PC-9 (cell line): ENCODE measurements around the gene PHC2. TPM values are rescaled to one million over a fixed set of nuclear protein-coding genes. Genes with fewer than 3 reads are reported as not detected.

Experiments used
- BruUV-seq: library from RNA; stranded (reverse); fragments of 400-500 nt; replicated peaks from 2 replicates; lab custom pipeline; 2021; lab: Mats Ljungman, UMichigan
- CTCF ChIA-PET: fragments of 300-600 bp; sonication (Branson Sonifier 250); formaldehyde crosslinking; loops from one replicate; lab custom pipeline; 2022; ENCODE audit warnings: antibody characterized with exemption; lab: Charles Lee
- POLR2A ChIA-PET: fragments of 300-600 bp; sonication (Branson Sonifier 250); formaldehyde crosslinking; loops from one replicate; lab custom pipeline; 2022; ENCODE audit warnings: antibody characterized with exemption; ENCODE audit not compliant: unreplicated experiment; lab: Charles Lee
- DNase-seq, 2 experiments: peaks; one replicate each; pipeline versions ENCODE4 v3.0.0 to v3.0.0-alpha.2; 2015 to 2022; ENCODE audit warnings: mixed read lengths in 1 of 2
- H2AFZ ChIP-seq: fragments of 200-600 bp; sonication (generic); 2 replicates; pipeline ENCODE4 v1.8.1; 2017; ENCODE audit warnings: antibody characterized with exemption
- H3F3A ChIP-seq: fragments of 200-600 bp; sonication (generic); 2 replicates; pipeline ENCODE4 v1.8.1; 2017; ENCODE audit warnings: antibody characterized with exemption, mild to moderate bottlenecking, low read depth; ENCODE audit not compliant: insufficient read depth
- H3K27ac ChIP-seq: fragments of 200-600 bp; sonication (generic); 2 replicates; pipeline ENCODE4 v1.6.1; 2016; ENCODE audit warnings: mixed run types
- H3K27me3 ChIP-seq: fragments of 200-600 bp; sonication (generic); 2 replicates; pipeline ENCODE4 v1.6.1; 2016; ENCODE audit warnings: low read depth, mixed run types; ENCODE audit not compliant: insufficient read depth
- H3K36me3 ChIP-seq: fragments of 200-600 bp; sonication (generic); 2 replicates; pipeline ENCODE4 v1.6.1; 2016; ENCODE audit warnings: low read depth, mixed run types
- H3K4me1 ChIP-seq: fragments of 200-600 bp; sonication (generic); replicated peaks from 2 replicates; pipeline ENCODE4 v1.6.1; 2016; ENCODE audit warnings: mixed run types; ENCODE audit not compliant: insufficient read depth
- H3K4me2 ChIP-seq: fragments of 200-600 bp; sonication (generic); 2 replicates; pipeline ENCODE4 v1.6.1; 2017; ENCODE audit warnings: mixed run types
- H3K4me3 ChIP-seq: fragments of 200-600 bp; sonication (generic); 2 replicates; pipeline ENCODE4 v1.6.1; 2016; ENCODE audit warnings: mixed run types
- H3K79me2 ChIP-seq: fragments of 200-600 bp; sonication (generic); 2 replicates; pipeline ENCODE4 v1.6.1; 2017; ENCODE audit warnings: low read depth, mixed run types
- H3K9me2 ChIP-seq: fragments of 200-600 bp; sonication (generic); 2 replicates; pipeline ENCODE4 v1.8.1; 2017; ENCODE audit warnings: mild to moderate bottlenecking; ENCODE audit not compliant: insufficient read depth
- H3K9me3 ChIP-seq: fragments of 200-600 bp; sonication (generic); 2 replicates; pipeline ENCODE4 v1.8.1; 2016; ENCODE audit warnings: low read depth; ENCODE audit not compliant: insufficient read depth
- H4K20me1 ChIP-seq: fragments of 200-600 bp; sonication (generic); 2 replicates; pipeline ENCODE4 v1.8.1; 2017; ENCODE audit not compliant: insufficient read depth
- EZH2 ChIP-seq: fragments of 200-600 bp; sonication (generic); IDR thresholded peaks from 2 replicates; pipeline ENCODE4 v1.8.0; 2017; ENCODE audit warnings: antibody characterized with exemption, low read depth
- intact Hi-C: fragments of 100-400 bp; cut with micrococcal nuclease; formaldehyde crosslinking; loops from one replicate; pipeline ENCODE4 v1.10.0; 2022; ENCODE audit not compliant: unreplicated experiment
- total RNA-seq: library from RNA; stranded (reverse); gene quantifications from 2 replicates; pipeline ENCODE4 v1.2.3, GENCODE V29; 2021
- TF ChIP-seq, protein P1 (sequence below): fragments of 200-600 bp; sonication (generic); conservative IDR thresholded peaks from 2 replicates; pipeline ENCODE4 v1.6.1; 2017; ENCODE audit warnings: mixed run types, antibody characterized with exemption, mild to moderate bottlenecking, moderate library complexity

The PHC2 gene
- total RNA-seq, 1 experiment from 2014 or later = 48.1 TPM

DNA sequence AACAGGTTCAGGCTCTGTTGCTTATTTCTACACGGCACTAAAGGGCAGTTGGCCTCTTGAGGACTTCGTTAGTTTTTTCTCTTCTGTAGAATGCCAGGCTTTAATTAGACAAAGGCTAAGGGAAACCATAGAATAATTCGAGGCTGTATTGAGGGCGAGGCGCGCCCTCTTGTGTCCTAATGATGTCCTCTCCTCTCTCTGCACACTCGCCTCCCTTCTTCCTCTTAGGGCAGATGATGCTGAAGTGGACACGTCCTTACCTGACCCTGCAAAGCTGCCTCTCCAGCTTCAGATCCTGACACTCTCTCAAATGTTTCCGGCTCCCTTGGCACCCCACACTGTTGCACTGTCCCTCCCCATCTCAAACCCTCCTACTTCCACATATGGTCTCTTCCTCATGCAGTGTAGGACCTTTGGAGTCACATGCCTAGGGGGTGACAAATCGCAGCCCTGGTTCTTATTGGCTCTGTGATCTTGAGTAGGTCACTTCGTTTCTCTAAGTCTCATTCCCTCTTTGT, 39.7 kb upstream of the PHC2 start:
- TF ChIP-seq, protein P1, sequence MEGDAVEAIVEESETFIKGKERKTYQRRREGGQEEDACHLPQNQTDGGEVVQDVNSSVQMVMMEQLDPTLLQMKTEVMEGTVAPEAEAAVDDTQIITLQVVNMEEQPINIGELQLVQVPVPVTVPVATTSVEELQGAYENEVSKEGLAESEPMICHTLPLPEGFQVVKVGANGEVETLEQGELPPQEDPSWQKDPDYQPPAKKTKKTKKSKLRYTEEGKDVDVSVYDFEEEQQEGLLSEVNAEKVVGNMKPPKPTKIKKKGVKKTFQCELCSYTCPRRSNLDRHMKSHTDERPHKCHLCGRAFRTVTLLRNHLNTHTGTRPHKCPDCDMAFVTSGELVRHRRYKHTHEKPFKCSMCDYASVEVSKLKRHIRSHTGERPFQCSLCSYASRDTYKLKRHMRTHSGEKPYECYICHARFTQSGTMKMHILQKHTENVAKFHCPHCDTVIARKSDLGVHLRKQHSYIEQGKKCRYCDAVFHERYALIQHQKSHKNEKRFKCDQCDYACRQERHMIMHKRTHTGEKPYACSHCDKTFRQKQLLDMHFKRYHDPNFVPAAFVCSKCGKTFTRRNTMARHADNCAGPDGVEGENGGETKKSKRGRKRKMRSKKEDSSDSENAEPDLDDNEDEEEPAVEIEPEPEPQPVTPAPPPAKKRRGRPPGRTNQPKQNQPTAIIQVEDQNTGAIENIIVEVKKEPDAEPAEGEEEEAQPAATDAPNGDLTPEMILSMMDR = peak; percentile 83
- no peak for TF ChIP-seq EZH2
- Histone ChIP-seq H3K4me2 (peak overlapping the region; percentile 0; the same call in 1 of the 2 replicates), H3K4me3 (no peak overlapping the region), H3K27me3 (no peaks in the 10 kb centered on the region), H3K9me2 (no peaks in the 10 kb centered on the region), H3F3A (no peaks in the 10 kb centered on the region), H3K9me3 (no peaks in the 10 kb centered on the region), H3K4me1 (peaks cover 10% of the 10 kb centered on the region), H4K20me1 (no peaks in the 10 kb centered on the region), H3K27ac (no peak overlapping the region), H3K79me2 (peaks cover 11% of the 10 kb centered on the region; the same call in 1 of the 2 replicates), H2AFZ (no peak overlapping the region), H3K36me3 (no peaks in the 10 kb centered on the region)
- ChIA-PET CTCF (interaction anchor here (0.8 to 1.1 kb wide), 2 partner anchors 12 to 537 kb away, joined by 3 read pairs; no protein-coding TSS in a partner anchor), POLR2A (no interaction called here)
- peak; percentile 61 to 72 for DNase-seq
- intact Hi-C loops = loop anchor here (1.0 to 10.0 kb wide), 8 partner anchors 103 to 596 kb away; partner anchors contain the start of gene FNDC5
- no TSS peak for BruUV-seq

DNA sequence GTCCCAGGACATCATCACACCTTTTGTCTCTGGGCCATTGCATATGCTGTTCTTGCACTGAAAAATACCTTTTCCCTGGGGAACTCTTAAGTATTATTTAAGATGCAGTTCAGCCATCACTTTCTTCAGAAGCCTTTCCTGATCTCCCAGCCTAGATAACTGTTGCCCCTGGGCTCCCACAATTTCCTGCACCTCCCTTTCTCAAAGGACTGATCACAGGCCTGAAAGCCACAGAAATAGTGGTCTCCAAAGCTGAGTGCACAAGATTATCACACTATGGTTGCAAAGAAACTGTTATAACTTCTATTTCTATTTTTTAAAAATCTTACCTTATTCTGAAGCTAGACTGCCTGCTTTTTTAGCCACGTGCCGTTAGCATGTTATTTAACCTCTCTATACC, 38.8 kb upstream of the PHC2 start:
- Histone ChIP-seq H3K9me3 (no peaks in the 10 kb centered on the region), H4K20me1 (no peaks in the 10 kb centered on the region), H3K9me2 (no peaks in the 10 kb centered on the region), H3K4me3 (no peak overlapping the region), H3F3A (no peaks in the 10 kb centered on the region), H3K4me2 (no peak overlapping the region), H3K36me3 (no peaks in the 10 kb centered on the region), H3K27ac (no peak overlapping the region), H3K27me3 (no peaks in the 10 kb centered on the region), H3K79me2 (peaks cover 11% of the 10 kb centered on the region; the same call in 1 of the 2 replicates), H3K4me1 (peaks cover 10% of the 10 kb centered on the region), H2AFZ (no peak overlapping the region)
- no peak for TF ChIP-seq EZH2
- TF ChIP-seq, protein P1 = no peak
- BruUV-seq = no TSS peak
- ChIA-PET POLR2A (no interaction called here), CTCF (no interaction called here)
- intact Hi-C loops = loop anchor here (1.0 to 10.0 kb wide), 8 partner anchors 102 to 595 kb away; partner anchors contain the start of gene FNDC5
- DNase-seq = no peak

DNA sequence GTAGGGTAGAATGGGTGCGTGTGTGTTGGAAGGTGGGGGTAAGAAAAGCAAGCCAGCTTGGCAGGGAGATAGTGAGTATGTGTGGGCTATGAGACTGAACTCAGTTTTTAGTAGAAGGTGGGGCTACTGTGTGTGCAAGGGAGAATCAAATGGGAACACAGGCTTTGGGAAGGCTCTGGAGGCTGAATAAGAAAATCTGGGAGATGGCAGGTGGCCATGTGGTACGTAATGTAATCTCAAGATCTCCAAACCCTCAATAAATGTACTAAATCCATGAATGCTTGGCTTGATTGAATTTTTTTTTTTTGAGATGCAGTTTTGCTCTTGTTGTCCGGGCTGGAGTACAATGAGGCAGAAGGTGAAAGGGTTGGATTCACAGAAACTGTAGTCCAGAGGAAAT, 38.1 kb upstream of the PHC2 start:
- Histone ChIP-seq H3K9me3 (no peaks in the 10 kb centered on the region), H2AFZ (no peak overlapping the region), H3K9me2 (no peaks in the 10 kb centered on the region), H3K36me3 (no peaks in the 10 kb centered on the region), H3K4me2 (no peak overlapping the region), H3K27ac (no peak overlapping the region), H3K27me3 (no peaks in the 10 kb centered on the region), H3K79me2 (peaks cover 11% of the 10 kb centered on the region; the same call in 1 of the 2 replicates), H3K4me1 (peaks cover 10% of the 10 kb centered on the region), H3K4me3 (no peak overlapping the region), H4K20me1 (no peaks in the 10 kb centered on the region), H3F3A (no peaks in the 10 kb centered on the region)
- BruUV-seq = no TSS peak
- DNase-seq = no peak
- POLR2A ChIA-PET = no interaction called here
- CTCF ChIA-PET = no interaction called here
- intact Hi-C loops = no loop called here
- TF ChIP-seq, protein P1 = no peak
- TF ChIP-seq EZH2 = no peak
